ENCODE results near the gene AATF.

The AATF gene

DNA sequence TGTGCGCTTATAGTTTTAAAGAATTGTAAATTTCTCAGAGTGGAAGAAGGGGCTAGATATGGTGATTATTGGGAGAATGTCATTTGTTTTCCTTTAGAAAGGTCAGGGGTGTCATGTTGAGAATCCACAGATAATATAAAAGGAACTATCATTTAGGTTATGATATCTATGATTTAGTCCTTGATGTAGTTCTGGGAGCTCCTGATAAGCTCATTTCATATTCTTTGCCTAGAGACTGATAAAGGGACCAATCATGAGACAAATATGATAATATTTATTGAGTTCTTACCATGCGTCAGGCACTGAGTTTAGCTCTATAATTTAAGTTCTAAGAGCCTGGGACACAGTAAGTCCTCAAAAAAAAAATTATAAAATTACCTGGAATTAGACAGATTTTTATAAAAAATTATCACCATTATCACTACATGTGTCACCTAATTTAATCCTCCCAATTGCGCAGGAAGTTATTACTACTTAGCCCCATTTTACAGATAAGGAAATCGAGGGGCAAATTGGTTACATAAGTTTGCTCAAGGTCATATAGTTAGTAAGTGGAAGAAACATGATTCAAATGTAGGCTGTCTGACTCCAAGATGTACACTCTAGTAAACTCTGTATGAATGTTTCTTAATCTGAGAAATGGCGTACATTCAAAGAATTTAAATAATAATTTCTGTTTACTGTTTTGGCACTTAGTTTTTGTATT lies 2.5 kb downstream of the AATF start:
- in situ Hi-C loops (cut with HindIII; ENCODE audit: low pct_ligation_motif_present, low pct_unique_long_range_greater_than_20kb, low sequenced_read_pairs), result no loop called here
- DNase-seq, result no peak

DNA sequence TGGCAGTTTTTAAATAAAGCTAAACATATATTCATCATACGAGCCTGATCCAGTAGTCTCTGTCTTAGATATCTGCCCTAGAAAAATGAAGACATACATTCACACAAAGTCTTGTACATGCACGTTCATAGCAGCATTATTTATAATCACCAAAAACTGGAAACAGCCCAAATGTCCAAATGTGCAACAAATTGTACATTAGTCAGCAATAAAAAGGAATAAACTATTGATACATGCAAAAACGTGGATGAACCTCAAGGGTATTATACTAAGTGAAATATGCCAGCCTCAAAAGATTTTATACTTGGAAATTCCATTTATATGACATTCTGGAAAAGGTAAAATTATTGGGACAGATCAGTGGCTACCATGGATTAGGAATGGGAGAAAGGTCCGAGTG lies 22.8 kb downstream of the AATF start:
- DNase-seq, result no peak
- in situ Hi-C loops (cut with HindIII; ENCODE audit: low pct_ligation_motif_present, low pct_unique_long_range_greater_than_20kb, low sequenced_read_pairs), result no loop called here

GRCh38 chr17:36972186-36972700 lies 23.5 kb downstream of the AATF start:
- in situ Hi-C loops (cut with HindIII; ENCODE audit: low pct_ligation_motif_present, low pct_unique_long_range_greater_than_20kb, low sequenced_read_pairs), result no loop called here
- DNase-seq, result peak; percentile 91

- in situ Hi-C loops (cut with HindIII; ENCODE audit: low pct_ligation_motif_present, low pct_unique_long_range_greater_than_20kb, low sequenced_read_pairs), result no loop called here
- DNase-seq, result no peak
Measured at GRCh38 chr17:36972905-36973304, 24.2 kb downstream of the AATF start.

- DNase-seq, result no peak
- in situ Hi-C loops (cut with HindIII; ENCODE audit: low pct_ligation_motif_present, low pct_unique_long_range_greater_than_20kb, low sequenced_read_pairs), result no loop called here
Measured at GRCh38 chr17:36975922-36976515, 27.3 kb downstream of the AATF start.

- no peak for DNase-seq
- in situ Hi-C loops (cut with HindIII; ENCODE audit: low pct_ligation_motif_present, low pct_unique_long_range_greater_than_20kb, low sequenced_read_pairs), result no loop called here
Measured at GRCh38 chr17:36977066-36977465, 28.3 kb downstream of the AATF start.

DNA sequence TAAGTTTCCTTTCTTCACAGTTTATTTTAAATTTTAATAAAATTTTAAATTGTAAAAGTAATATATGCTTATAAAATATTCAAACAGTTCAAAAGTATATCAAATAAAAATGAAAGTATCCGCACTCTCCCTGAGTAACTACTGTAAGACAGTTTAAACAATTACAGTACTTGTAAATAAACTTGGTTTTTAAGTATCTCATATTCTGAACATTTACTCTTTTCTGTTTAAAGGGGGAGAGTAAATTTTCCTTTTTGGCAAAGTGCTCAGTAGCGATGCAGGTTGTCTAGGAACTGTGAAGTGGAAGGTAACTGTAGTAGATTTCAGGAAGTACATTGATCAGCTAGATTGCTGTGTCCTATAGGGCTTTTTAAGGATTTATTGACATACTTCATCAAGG lies 28.8 kb downstream of the AATF start:
- no peak for DNase-seq
- in situ Hi-C loops (cut with HindIII; ENCODE audit: low pct_ligation_motif_present, low pct_unique_long_range_greater_than_20kb, low sequenced_read_pairs), result no loop called here

GRCh38 chr17:36978810-36979564 lies 30.2 kb downstream of the AATF start:
- DNase-seq, result no peak
- in situ Hi-C loops (cut with HindIII; ENCODE audit: low pct_ligation_motif_present, low pct_unique_long_range_greater_than_20kb, low sequenced_read_pairs), result no loop called here

DNA sequence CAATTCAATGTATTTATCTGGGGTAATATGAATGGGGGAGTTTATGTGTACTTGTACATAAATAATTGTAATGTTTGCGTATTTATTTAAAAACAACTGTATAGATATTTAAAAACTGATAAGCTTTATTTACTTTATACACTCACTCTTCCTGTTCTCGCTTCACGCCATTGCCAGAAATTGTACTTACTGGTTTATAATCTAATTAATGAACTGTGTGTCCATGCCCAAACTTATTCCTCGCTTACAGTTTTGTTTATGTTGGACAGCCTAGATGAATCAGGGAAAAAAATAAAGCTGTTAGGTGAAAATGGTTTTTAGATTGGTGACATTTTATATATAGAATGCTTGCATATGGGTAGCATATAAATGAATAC lies 30.8 kb downstream of the AATF start:
- in situ Hi-C loops (cut with HindIII; ENCODE audit: low pct_ligation_motif_present, low pct_unique_long_range_greater_than_20kb, low sequenced_read_pairs), result no loop called here
- DNase-seq, result no peak

DNA sequence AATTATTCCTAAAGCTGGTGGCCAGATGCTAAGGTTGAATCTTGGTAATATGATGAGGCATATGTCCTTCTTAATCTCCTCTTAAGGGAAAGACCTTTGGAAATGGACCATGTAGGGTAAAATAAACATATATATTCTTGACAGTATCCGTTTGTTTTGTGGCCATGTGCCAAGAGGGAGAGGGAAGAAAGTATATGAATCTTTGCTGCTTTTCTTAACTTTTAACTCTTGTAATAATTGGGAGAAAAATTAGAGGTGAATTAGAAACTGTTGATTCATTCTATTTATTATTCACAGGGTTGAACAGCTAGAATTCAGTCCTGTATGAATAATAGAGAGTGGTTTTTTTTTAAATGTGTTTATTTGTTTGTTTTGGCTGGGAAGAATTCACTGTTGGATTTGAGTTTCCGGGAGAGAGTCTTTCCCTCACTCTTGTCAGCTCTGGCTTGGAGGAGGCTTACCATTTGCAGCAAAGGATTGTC lies 31.6 kb downstream of the AATF start:
- in situ Hi-C loops (cut with HindIII; ENCODE audit: low pct_ligation_motif_present, low pct_unique_long_range_greater_than_20kb, low sequenced_read_pairs), result no loop called here
- no peak for DNase-seq

DNA sequence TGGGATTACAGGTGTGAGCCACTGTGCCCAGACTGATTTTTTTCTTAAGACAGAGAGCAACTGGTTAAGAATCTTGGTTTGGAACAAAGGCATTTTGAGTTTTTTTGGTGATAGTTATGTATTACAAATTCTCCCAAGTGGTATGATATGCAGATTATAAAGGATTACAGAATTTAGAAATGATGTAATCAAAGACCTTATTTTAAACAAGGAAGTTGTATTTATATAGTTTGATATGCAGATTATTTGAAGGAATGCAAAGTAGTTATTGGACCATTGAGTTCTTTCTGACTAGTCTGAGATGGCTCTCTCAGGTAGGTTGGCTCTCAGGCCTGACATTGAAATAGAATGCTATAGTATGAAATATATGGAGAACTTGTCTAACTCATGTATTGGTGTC lies 34.9 kb downstream of the AATF start:
- in situ Hi-C loops (cut with HindIII; ENCODE audit: low pct_ligation_motif_present, low pct_unique_long_range_greater_than_20kb, low sequenced_read_pairs), result no loop called here
- DNase-seq, result no peak

GRCh38 chr17:36989173-36989572 lies 40.4 kb downstream of the AATF start:
- no peak for DNase-seq
- in situ Hi-C loops (cut with HindIII; ENCODE audit: low pct_ligation_motif_present, low pct_unique_long_range_greater_than_20kb, low sequenced_read_pairs), result no loop called here

GRCh38 chr17:36992701-36993100 lies 43.9 kb downstream of the AATF start:
- no peak for DNase-seq
- in situ Hi-C loops (cut with HindIII; ENCODE audit: low pct_ligation_motif_present, low pct_unique_long_range_greater_than_20kb, low sequenced_read_pairs), result no loop called here

DNA sequence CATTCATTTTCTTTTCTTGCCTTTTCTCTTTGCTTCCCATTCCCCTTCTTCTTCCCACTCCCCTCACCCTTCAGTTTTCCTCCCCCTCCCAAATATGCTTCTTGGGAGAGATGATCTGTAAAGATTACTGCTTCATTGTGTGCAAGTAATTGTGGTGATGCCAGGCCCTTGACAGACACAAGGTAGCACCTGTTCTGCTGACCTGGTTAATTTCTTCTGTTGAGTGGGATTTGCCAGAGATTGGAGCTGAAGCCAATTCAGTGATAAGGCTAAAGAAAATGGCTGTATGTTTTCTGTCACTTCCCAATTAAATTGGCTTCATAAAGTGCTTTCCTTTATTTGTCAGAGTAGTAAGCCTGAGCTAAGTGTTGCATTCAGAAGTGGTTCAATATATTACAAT lies 44.5 kb downstream of the AATF start:
- in situ Hi-C loops (cut with HindIII; ENCODE audit: low pct_ligation_motif_present, low pct_unique_long_range_greater_than_20kb, low sequenced_read_pairs), result no loop called here
- no peak for DNase-seq

- no peak for DNase-seq
- in situ Hi-C loops (cut with HindIII; ENCODE audit: low pct_ligation_motif_present, low pct_unique_long_range_greater_than_20kb, low sequenced_read_pairs), result no loop called here
Measured at GRCh38 chr17:36994438-36994837, 45.7 kb downstream of the AATF start.

GRCh38 chr17:36999471-36999870 lies 50.7 kb downstream of the AATF start:
- DNase-seq, result no peak

GRCh38 chr17:37016780-37017179 lies 68.0 kb downstream of the AATF start:
- in situ Hi-C loops (cut with HindIII; ENCODE audit: low pct_ligation_motif_present, low pct_unique_long_range_greater_than_20kb, low sequenced_read_pairs), result no loop called here
- no peak for DNase-seq

More at GRCh38 chr17:36999471-36999870, 50.7 kb downstream of the AATF start:
- in situ Hi-C loops (cut with HindIII; ENCODE audit: low pct_ligation_motif_present, low pct_unique_long_range_greater_than_20kb, low sequenced_read_pairs), result no loop called here

- in situ Hi-C loops (cut with HindIII; ENCODE audit: low pct_ligation_motif_present, low pct_unique_long_range_greater_than_20kb, low sequenced_read_pairs), result no loop called here
Measured at GRCh38 chr17:37017404-37017803, 68.7 kb downstream of the AATF start.

GRCh38 chr17:37019117-37019740 lies 70.5 kb downstream of the AATF start:
- no peak for DNase-seq
- in situ Hi-C loops (cut with HindIII; ENCODE audit: low pct_ligation_motif_present, low pct_unique_long_range_greater_than_20kb, low sequenced_read_pairs), result no loop called here

More at GRCh38 chr17:37017404-37017803, 68.7 kb downstream of the AATF start:
- DNase-seq, result no peak
